GM18873 (cell line): ENCODE measurements around the gene TRAPPC11.
"Not testable (repeated sequence)": the region's sequence is repeated elsewhere in the genome, so short reads cannot be mapped to it uniquely, and the experiment has no call there.

Experiments used
- ATAC-seq: cut with Tn5 transposase; IDR thresholded peaks from one replicate; pipeline ENCODE4 v1.9.1; 2021; ENCODE audit warnings: mild to moderate bottlenecking, moderate library complexity, moderate number of reproducible peaks; ENCODE audit not compliant: unreplicated experiment, low FRiP score

TRAPPC11 gene

GRCh38 chr4:183716302-183716701 lies 57.2 kb downstream of the TRAPPC11 start:
- no peak for ATAC-seq

- ATAC-seq: no peak
Measured at GRCh38 chr4:183718876-183719275, 59.8 kb downstream of the TRAPPC11 start.

- no peak for ATAC-seq
Measured at GRCh38 chr4:183721207-183722081, 62.4 kb downstream of the TRAPPC11 start.

- peak; percentile 73 for ATAC-seq
Measured at GRCh38 chr4:183722731-183723560, 63.9 kb downstream of the TRAPPC11 start.

- no peak for ATAC-seq
Measured at GRCh38 chr4:183723561-183724228, 64.6 kb downstream of the TRAPPC11 start.

- not testable (repeated sequence) for ATAC-seq
Measured at GRCh38 chr4:183725585-183725984, 66.5 kb downstream of the TRAPPC11 start.

GRCh38 chr4:183727482-183727881 lies 68.4 kb downstream of the TRAPPC11 start:
- ATAC-seq: no peak

GRCh38 chr4:183728223-183729068 lies 69.4 kb downstream of the TRAPPC11 start:
- ATAC-seq: no peak

- ATAC-seq: no peak
Measured at GRCh38 chr4:183729069-183729406, 69.9 kb downstream of the TRAPPC11 start.

- ATAC-seq: no peak
Measured at GRCh38 chr4:183729430-183730328, 70.6 kb downstream of the TRAPPC11 start.

GRCh38 chr4:183732296-183732695 lies 73.2 kb downstream of the TRAPPC11 start:
- no peak for ATAC-seq

GRCh38 chr4:183733181-183733580 lies 74.1 kb downstream of the TRAPPC11 start:
- no peak for ATAC-seq

- ATAC-seq: no peak
Measured at GRCh38 chr4:183738081-183738673, 79.1 kb downstream of the TRAPPC11 start.

- no peak for ATAC-seq
Measured at GRCh38 chr4:183738961-183739360, 79.9 kb downstream of the TRAPPC11 start.

GRCh38 chr4:183746305-183747229 lies 87.5 kb downstream of the TRAPPC11 start:
- no peak for ATAC-seq

GRCh38 chr4:183747380-183747779 lies 88.3 kb downstream of the TRAPPC11 start:
- no peak for ATAC-seq

GRCh38 chr4:183747931-183748670 lies 89.0 kb downstream of the TRAPPC11 start:
- ATAC-seq: no peak
